Nephron progenitor cell (in vitro differentiated cells): Measurements from ENCODE around the gene MED16.

Experiments
- DNase-seq: peaks from one replicate; pipeline ENCODE4 v3.0.0; 2021
- H3K27ac Mint-ChIP-seq: 2 replicates; pipeline ENCODE4 v1.8.0; 2021; ENCODE audit warnings: mild to moderate bottlenecking, moderate library complexity, mixed read lengths
- H3K27me3 Mint-ChIP-seq: 2 replicates; pipeline ENCODE4 v1.8.0; 2021; ENCODE audit warnings: mild to moderate bottlenecking, low read depth, mixed read lengths; ENCODE audit not compliant: poor library complexity
- H3K36me3 Mint-ChIP-seq: 2 replicates; pipeline ENCODE4 v1.8.0; 2021; ENCODE audit warnings: low read depth, mixed read lengths
- H3K4me1 Mint-ChIP-seq: 2 replicates; pipeline ENCODE4 v1.8.0; 2021; ENCODE audit warnings: mixed read lengths
- H3K4me3 Mint-ChIP-seq: 2 replicates; pipeline ENCODE4 v1.8.0; 2021; ENCODE audit warnings: mild to moderate bottlenecking, moderate library complexity, mixed read lengths
- H3K9me3 Mint-ChIP-seq: 2 replicates; pipeline ENCODE4 v1.8.0; 2021; ENCODE audit warnings: mild to moderate bottlenecking, moderate library complexity, mixed read lengths
- CTCF ChIP-seq: fragments of 200-600 bp; sonication (generic); IDR thresholded peaks from 2 replicates; pipeline ENCODE4 v1.5.0; 2021; ENCODE audit warnings: antibody characterized with exemption

Gene MED16

GRCh38 chr19:900302-901111, 7.5 kb upstream of the MED16 start:
- H3K27me3 Mint-ChIP-seq: peaks cover 4% of the 10 kb centered on the region
- H3K4me3 Mint-ChIP-seq: no peak overlapping the region
- no peak for TF ChIP-seq CTCF
- H3K27ac Mint-ChIP-seq: no peak overlapping the region
- peaks cover 12% of the 10 kb centered on the region for H3K36me3 Mint-ChIP-seq
- peaks cover 23% of the 10 kb centered on the region for H3K4me1 Mint-ChIP-seq
- no peak for DNase-seq
- no peaks in the 10 kb centered on the region for H3K9me3 Mint-ChIP-seq

- TF ChIP-seq CTCF: no peak
- H3K27me3 Mint-ChIP-seq: peaks cover 4% of the 10 kb centered on the region
- H3K4me3 Mint-ChIP-seq: no peak overlapping the region
- H3K27ac Mint-ChIP-seq: no peak overlapping the region
- peaks cover 23% of the 10 kb centered on the region for H3K4me1 Mint-ChIP-seq
- no peaks in the 10 kb centered on the region for H3K9me3 Mint-ChIP-seq
- H3K36me3 Mint-ChIP-seq: peaks cover 12% of the 10 kb centered on the region
- no peak for DNase-seq
Observed at GRCh38 chr19:900043-900301, 7.0 kb upstream of the MED16 start.

DNA sequence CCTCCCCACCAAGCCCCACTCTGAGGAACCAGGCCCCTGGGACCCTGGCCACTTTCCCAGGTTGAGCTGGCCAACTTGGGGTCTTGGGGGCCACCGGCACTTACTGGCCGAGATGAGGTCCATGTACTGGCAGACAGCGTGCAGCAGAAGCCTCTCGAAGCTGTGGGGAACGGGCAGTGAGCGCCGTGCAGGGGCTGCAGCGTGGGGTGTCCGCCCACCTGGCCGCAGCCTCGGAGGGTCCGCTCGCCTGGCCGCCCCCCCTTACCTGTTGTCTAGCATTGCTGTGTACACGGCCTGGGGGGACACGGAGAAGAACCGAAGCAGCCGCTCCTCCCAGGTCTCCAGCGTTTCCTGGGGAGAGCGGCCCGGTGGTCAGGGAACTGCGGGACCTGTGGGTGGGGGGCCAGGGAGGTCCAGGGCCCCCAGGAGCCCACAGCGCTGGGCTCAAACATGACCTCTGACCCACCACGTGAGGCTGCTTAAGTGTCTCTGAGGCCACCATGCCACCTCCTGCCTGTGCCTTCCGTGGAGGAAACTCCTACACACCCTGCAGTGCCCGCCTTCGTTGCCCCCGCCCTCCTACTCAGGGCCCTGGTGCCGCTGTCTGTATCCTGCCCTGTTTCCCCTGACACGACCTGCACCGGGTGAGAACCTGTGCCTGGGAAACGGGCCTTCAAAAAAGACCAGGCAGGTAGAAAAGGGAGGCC, 6.5 kb upstream of the MED16 start:
- Mint-ChIP-seq H3K27ac (no peak overlapping the region), H3K4me3 (no peak overlapping the region), H3K36me3 (peaks cover 12% of the 10 kb centered on the region), H3K4me1 (peaks cover 23% of the 10 kb centered on the region), H3K9me3 (no peaks in the 10 kb centered on the region), H3K27me3 (peaks cover 4% of the 10 kb centered on the region)
- no peak for TF ChIP-seq CTCF
- DNase-seq: no peak

GRCh38 chr19:898663-899062, 5.7 kb upstream of the MED16 start:
- Mint-ChIP-seq H3K36me3 (peaks cover 12% of the 10 kb centered on the region), H3K9me3 (no peaks in the 10 kb centered on the region), H3K4me1 (peaks cover 17% of the 10 kb centered on the region), H3K27ac (no peak overlapping the region), H3K27me3 (no peaks in the 10 kb centered on the region), H3K4me3 (no peak overlapping the region)
- peak; percentile 65 for DNase-seq
- no peak for TF ChIP-seq CTCF

GRCh38 chr19:897442-898039, 4.6 kb upstream of the MED16 start:
- Mint-ChIP-seq H3K27me3 (peaks cover 4% of the 10 kb centered on the region), H3K4me3 (no peak overlapping the region), H3K4me1 (peaks cover 10% of the 10 kb centered on the region), H3K27ac (no peak overlapping the region), H3K9me3 (no peaks in the 10 kb centered on the region), H3K36me3 (peaks cover 12% of the 10 kb centered on the region)
- peak; percentile 19 for TF ChIP-seq CTCF
- no peak for DNase-seq
